Gastroesophageal sphincter (tissue), 3 donors: Measurements from ENCODE around the gene NME7.

Experiments used
- POLR2A ChIP-seq, 2 donors: fragments of 450-650 bp; IDR thresholded peaks; one replicate each; pipeline ENCODE4 v1.6.1; 2017; ENCODE audit warnings: antibody characterized with exemption in 2 of 2, mild to moderate bottlenecking in 2 of 2, moderate library complexity in 1 of 2
- POLR2AphosphoS5 ChIP-seq: sonication (generic); formaldehyde crosslinking; IDR thresholded peaks from one replicate; pipeline ENCODE4 v1.6.1; 2017; ENCODE audit warnings: antibody characterized with exemption
- TF ChIP-seq, protein P1 (sequence below), 4 experiments: fragments of 200-600 bp in 2 of 4; fragments of 450-650 bp in 2 of 4; sonication (generic) in 1 of 4; IDR thresholded peaks; one replicate each; pipeline ENCODE4 v1.5.1; 2017 to 2019; ENCODE audit warnings: antibody characterized with exemption in 4 of 4, mild to moderate bottlenecking in 2 of 4, moderate library complexity in 2 of 4

DNA sequence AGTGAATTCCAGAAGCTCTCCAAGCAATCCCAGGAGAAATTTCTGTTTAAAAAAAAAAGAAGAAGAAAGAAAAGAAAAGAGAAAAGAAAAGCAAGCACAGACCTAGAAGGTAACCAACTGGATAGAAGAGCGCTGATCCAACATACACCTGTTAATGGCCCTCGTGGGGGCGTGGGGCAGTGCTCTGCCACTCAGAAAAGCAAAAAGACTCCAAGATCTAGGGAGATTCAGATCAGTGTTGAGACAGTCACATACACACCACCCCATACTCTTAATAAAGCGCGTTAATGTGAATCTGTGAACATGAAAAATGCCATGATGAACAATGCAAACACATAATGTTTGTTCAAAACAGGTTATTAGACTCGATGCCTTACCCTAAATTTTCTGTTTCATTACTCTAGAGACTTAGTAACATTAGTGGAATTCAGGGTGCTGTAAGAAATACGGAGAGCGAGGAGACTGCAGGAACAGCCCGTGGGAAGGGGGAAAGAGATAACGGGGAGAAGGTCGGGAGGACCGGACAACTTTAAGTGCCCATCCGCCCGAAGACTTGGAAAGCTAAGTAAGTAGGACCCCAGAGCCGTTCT, 406 bp downstream of the NME7 start:
- TF ChIP-seq, protein P1, sequence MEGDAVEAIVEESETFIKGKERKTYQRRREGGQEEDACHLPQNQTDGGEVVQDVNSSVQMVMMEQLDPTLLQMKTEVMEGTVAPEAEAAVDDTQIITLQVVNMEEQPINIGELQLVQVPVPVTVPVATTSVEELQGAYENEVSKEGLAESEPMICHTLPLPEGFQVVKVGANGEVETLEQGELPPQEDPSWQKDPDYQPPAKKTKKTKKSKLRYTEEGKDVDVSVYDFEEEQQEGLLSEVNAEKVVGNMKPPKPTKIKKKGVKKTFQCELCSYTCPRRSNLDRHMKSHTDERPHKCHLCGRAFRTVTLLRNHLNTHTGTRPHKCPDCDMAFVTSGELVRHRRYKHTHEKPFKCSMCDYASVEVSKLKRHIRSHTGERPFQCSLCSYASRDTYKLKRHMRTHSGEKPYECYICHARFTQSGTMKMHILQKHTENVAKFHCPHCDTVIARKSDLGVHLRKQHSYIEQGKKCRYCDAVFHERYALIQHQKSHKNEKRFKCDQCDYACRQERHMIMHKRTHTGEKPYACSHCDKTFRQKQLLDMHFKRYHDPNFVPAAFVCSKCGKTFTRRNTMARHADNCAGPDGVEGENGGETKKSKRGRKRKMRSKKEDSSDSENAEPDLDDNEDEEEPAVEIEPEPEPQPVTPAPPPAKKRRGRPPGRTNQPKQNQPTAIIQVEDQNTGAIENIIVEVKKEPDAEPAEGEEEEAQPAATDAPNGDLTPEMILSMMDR (IDR thresholded peaks at IDR 0.05): no peak
- no peak for TF ChIP-seq POLR2AphosphoS5
- TF ChIP-seq POLR2A (IDR thresholded peaks at IDR 0.05): no peak
